Measurements from ENCODE around the gene CYRIA. TPM values are rescaled to one million over a fixed set of nuclear protein-coding genes. Genes with fewer than 3 reads are reported as not detected.

CYRIA gene
- total RNA-seq, 1 donor from 2014 or later, result 1.0 TPM

DNA sequence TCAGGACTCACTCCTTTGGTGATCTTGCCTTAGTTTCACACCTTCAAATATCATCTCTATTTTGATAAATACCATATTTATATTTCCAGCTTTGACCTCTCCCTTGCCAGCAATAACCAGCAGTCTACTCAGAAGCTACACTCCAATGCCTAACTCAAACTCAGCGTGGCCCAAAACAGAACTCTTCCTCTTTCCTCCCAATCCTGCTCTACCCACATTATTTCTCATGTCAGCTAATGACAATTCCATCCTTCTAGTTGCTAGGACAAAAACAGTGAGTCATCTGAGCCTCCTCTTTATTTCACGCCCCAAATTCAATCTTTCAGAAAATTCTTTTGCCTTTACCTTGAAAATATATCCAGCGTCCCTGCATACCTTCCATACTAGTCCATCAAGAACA is 23.5 kb downstream of the CYRIA start:
- Histone ChIP-seq H3F3A (ENCODE audit: low read depth) (no peaks in the 10 kb centered on the region), H3K36me3 (no peaks in the 10 kb centered on the region), H3K27me3 (no peaks in the 10 kb centered on the region), H3K27ac (no peak overlapping the region), H3K9me3 (ENCODE audit: low read depth) (no peaks in the 10 kb centered on the region), H2AFZ (replicated peaks) (no peak overlapping the region), H3K4me1 (peaks cover 21% of the 10 kb centered on the region), H3K9ac (no peak overlapping the region), H4K20me1 (ENCODE audit: low read depth) (no peaks in the 10 kb centered on the region), H3K79me2 (ENCODE audit: low read depth) (no peaks in the 10 kb centered on the region), H3K4me3 (no peak overlapping the region), H3K4me2 (no peak overlapping the region)
- TF ChIP-seq, protein P1, sequence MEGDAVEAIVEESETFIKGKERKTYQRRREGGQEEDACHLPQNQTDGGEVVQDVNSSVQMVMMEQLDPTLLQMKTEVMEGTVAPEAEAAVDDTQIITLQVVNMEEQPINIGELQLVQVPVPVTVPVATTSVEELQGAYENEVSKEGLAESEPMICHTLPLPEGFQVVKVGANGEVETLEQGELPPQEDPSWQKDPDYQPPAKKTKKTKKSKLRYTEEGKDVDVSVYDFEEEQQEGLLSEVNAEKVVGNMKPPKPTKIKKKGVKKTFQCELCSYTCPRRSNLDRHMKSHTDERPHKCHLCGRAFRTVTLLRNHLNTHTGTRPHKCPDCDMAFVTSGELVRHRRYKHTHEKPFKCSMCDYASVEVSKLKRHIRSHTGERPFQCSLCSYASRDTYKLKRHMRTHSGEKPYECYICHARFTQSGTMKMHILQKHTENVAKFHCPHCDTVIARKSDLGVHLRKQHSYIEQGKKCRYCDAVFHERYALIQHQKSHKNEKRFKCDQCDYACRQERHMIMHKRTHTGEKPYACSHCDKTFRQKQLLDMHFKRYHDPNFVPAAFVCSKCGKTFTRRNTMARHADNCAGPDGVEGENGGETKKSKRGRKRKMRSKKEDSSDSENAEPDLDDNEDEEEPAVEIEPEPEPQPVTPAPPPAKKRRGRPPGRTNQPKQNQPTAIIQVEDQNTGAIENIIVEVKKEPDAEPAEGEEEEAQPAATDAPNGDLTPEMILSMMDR (IDR thresholded peaks at IDR 0.05), result no peak
- TF ChIP-seq EZH2phosphoT487 (IDR thresholded peaks at IDR 0.05) (no peak), EZH2 (IDR thresholded peaks at IDR 0.05) (no peak)
- Mint-ChIP-seq H3K4me3 (no peak overlapping the region), H3K4me1 (peaks cover 45% of the 10 kb centered on the region), H3K27me3 (ENCODE audit: insufficient read depth, low read depth) (peaks cover 5% of the 10 kb centered on the region), H3K36me3 (peaks cover 1% of the 10 kb centered on the region), H3K27ac (no peak overlapping the region), H3K9me3 (no peaks in the 10 kb centered on the region)
- DNase-seq (ENCODE audit: low spot score), result no peak

DNA sequence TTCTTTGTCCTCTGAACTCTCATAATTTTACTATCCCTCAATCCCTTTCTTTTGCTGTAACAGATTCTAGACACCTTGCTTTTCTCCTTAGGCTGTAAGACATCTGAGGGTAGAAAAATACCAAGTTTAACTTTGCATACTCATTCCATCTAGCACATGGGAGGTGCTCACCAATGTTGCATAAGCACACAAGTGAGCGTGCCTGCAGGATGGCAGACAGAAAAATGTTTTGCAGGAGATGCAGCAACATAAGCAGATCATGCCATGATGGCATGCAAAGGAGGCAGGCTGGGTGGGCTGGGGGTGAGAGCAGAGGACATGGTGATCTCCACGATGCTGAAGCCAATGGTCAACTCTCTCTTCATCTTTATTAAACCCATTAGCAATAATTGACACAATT is 24.1 kb downstream of the CYRIA start:
- H3K9ac ChIP-seq, result no peak overlapping the region
- Mint-ChIP-seq H3K9me3 (no peaks in the 10 kb centered on the region), H3K4me1 (peaks cover 47% of the 10 kb centered on the region), H3K36me3 (peaks cover 1% of the 10 kb centered on the region), H3K27ac (no peak overlapping the region), H3K4me3 (no peak overlapping the region), H3K27me3 (ENCODE audit: insufficient read depth, low read depth) (peaks cover 3% of the 10 kb centered on the region)
- no peaks in the 10 kb centered on the region for H3F3A ChIP-seq (ENCODE audit: low read depth)
- H3K79me2 ChIP-seq (ENCODE audit: low read depth), result no peaks in the 10 kb centered on the region
- H2AFZ ChIP-seq (replicated peaks), result no peak overlapping the region
- H4K20me1 ChIP-seq (ENCODE audit: low read depth), result no peaks in the 10 kb centered on the region
- H3K4me2 ChIP-seq, result no peak overlapping the region
- DNase-seq (ENCODE audit: low spot score), result no peak
- H3K27me3 ChIP-seq, result no peaks in the 10 kb centered on the region
- H3K36me3 ChIP-seq, result no peaks in the 10 kb centered on the region
- H3K4me1 ChIP-seq, result peaks cover 21% of the 10 kb centered on the region
- H3K27ac ChIP-seq, result no peak overlapping the region
- H3K9me3 ChIP-seq (ENCODE audit: low read depth), result no peaks in the 10 kb centered on the region
- no peak for TF ChIP-seq EZH2 (IDR thresholded peaks at IDR 0.05)
- no peak for TF ChIP-seq EZH2phosphoT487 (IDR thresholded peaks at IDR 0.05)
- TF ChIP-seq, protein P1 (IDR thresholded peaks at IDR 0.05), result no peak
- no peak overlapping the region for H3K4me3 ChIP-seq

DNA sequence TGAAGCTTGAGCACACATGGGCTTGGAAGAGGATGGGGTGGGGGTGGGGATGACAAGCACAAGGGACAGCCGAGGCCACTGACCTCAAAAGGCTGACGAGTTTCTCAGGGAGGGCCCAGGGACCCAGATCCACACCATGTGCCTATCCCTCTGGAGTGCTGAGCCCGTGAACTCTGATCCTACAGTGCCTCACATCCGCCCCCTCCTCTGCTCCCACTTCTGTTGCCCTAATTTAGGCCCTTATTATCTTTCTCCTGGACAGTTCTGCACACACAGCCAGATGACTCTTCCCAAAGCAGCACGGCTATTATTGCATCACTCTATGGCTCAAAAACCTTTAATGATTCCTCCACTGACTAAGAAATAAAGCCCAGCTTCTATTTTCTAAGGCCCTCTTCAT is 24.8 kb downstream of the CYRIA start:
- no peak overlapping the region for H3K4me2 ChIP-seq
- H3K4me1 ChIP-seq, result peaks cover 25% of the 10 kb centered on the region
- peaks cover 53% of the 10 kb centered on the region for H3K4me1 Mint-ChIP-seq
- H3K27me3 Mint-ChIP-seq (ENCODE audit: insufficient read depth, low read depth), result peaks cover 3% of the 10 kb centered on the region
- H3K9ac ChIP-seq, result no peak overlapping the region
- H3K4me3 ChIP-seq, result no peak overlapping the region
- no peak overlapping the region for H3K27ac Mint-ChIP-seq
- no peaks in the 10 kb centered on the region for H3K27me3 ChIP-seq
- DNase-seq (ENCODE audit: low spot score), result no peak
- H3K36me3 ChIP-seq, result no peaks in the 10 kb centered on the region
- no peak overlapping the region for H3K4me3 Mint-ChIP-seq
- peaks cover 2% of the 10 kb centered on the region for H3F3A ChIP-seq (ENCODE audit: low read depth)
- TF ChIP-seq EZH2 (IDR thresholded peaks at IDR 0.05) (no peak), EZH2phosphoT487 (IDR thresholded peaks at IDR 0.05) (no peak)
- TF ChIP-seq, protein P1 (IDR thresholded peaks at IDR 0.05), result no peak
- no peaks in the 10 kb centered on the region for H4K20me1 ChIP-seq (ENCODE audit: low read depth)
- H3K9me3 Mint-ChIP-seq, result no peaks in the 10 kb centered on the region
- H3K27ac ChIP-seq, result no peak overlapping the region
- no peaks in the 10 kb centered on the region for H3K79me2 ChIP-seq (ENCODE audit: low read depth)
- peaks cover 1% of the 10 kb centered on the region for H3K36me3 Mint-ChIP-seq
- H3K9me3 ChIP-seq (ENCODE audit: low read depth), result no peaks in the 10 kb centered on the region
- H2AFZ ChIP-seq (replicated peaks), result no peak overlapping the region

Measured in neural progenitor cell (in vitro differentiated cells).